H9 (cell line): ENCODE measurements around the gene EPHA4. TPM values are rescaled to one million over a fixed set of nuclear protein-coding genes. Genes with fewer than 3 reads are reported as not detected.

ENCODE experiments used
- DNase-seq: peaks from one replicate; pipeline ENCODE4 v3.0.0-alpha.2; 2017
- H2AFZ ChIP-seq: one replicate; pipeline ENCODE4 v1.6.1; 2013; ENCODE audit warnings: mild to moderate bottlenecking, low read length, control low read depth, moderate library complexity
- H2AK5ac ChIP-seq: 2 replicates; pipeline ENCODE4 v1.6.1; 2013; ENCODE audit warnings: low read length, control low read depth, mixed read lengths; ENCODE audit not compliant: insufficient read length
- H2BK120ac ChIP-seq: one replicate; pipeline ENCODE4 v1.6.1; 2013; ENCODE audit warnings: low read depth, mild to moderate bottlenecking, low read length, control low read depth, inconsistent platforms; ENCODE audit not compliant: poor library complexity, severe bottlenecking
- H2BK12ac ChIP-seq: 2 replicates; pipeline ENCODE4 v1.6.1; 2013; ENCODE audit warnings: low read length, control low read depth, mixed read lengths, low read depth; ENCODE audit not compliant: insufficient read length
- H2BK15ac ChIP-seq: 2 replicates; pipeline ENCODE4 v1.6.1; 2013; ENCODE audit warnings: low read depth, low read length, control low read depth
- H2BK20ac ChIP-seq: one replicate; pipeline ENCODE4 v1.6.1; 2013; ENCODE audit warnings: low read depth, mild to moderate bottlenecking, low read length, control low read depth, inconsistent platforms; ENCODE audit not compliant: poor library complexity, severe bottlenecking
- H2BK5ac ChIP-seq: 2 replicates; pipeline ENCODE4 v1.6.1; 2013; ENCODE audit warnings: low read length, control low read depth, mixed read lengths; ENCODE audit not compliant: insufficient read length
- H3K14ac ChIP-seq: 2 replicates; pipeline ENCODE4 v1.6.1; 2013; ENCODE audit warnings: low read length, control low read depth; ENCODE audit not compliant: insufficient read depth
- H3K18ac ChIP-seq: 2 replicates; pipeline ENCODE4 v1.6.1; 2013; ENCODE audit warnings: low read depth, mild to moderate bottlenecking, mixed read lengths, low read length, control low read depth; ENCODE audit not compliant: insufficient read length
- H3K23ac ChIP-seq: 2 replicates; pipeline ENCODE4 v1.6.1; 2013; ENCODE audit warnings: low read length, control low read depth, mixed read lengths, low read depth; ENCODE audit not compliant: insufficient read length
- H3K23me2 ChIP-seq: 2 replicates; pipeline ENCODE4 v1.6.1; 2013; ENCODE audit warnings: low read depth, mild to moderate bottlenecking, mixed read lengths, low read length, control low read depth; ENCODE audit not compliant: insufficient read length, poor library complexity, severe bottlenecking
- H3K27ac ChIP-seq: 2 replicates; pipeline ENCODE4 v1.5.1; 2013; ENCODE audit warnings: low read length, control low read depth, mixed read lengths, low read depth; ENCODE audit not compliant: insufficient read length
- H3K27me3 ChIP-seq: 2 replicates; pipeline ENCODE4 v1.6.1; 2013; ENCODE audit warnings: low read length, control low read depth, inconsistent platforms; ENCODE audit not compliant: insufficient read depth
- H3K4ac ChIP-seq: 2 replicates; pipeline ENCODE4 v1.6.1; 2013; ENCODE audit warnings: low read depth, mild to moderate bottlenecking, control low read depth, inconsistent platforms, low read length, moderate library complexity
- H3K4me1 ChIP-seq: 2 replicates; pipeline ENCODE4 v1.6.1; 2013; ENCODE audit warnings: low read length, control low read depth, inconsistent platforms; ENCODE audit not compliant: insufficient read depth
- H3K4me2 ChIP-seq: 2 replicates; pipeline ENCODE4 v1.6.1; 2013; ENCODE audit warnings: low read length, control low read depth, mixed read lengths; ENCODE audit not compliant: insufficient read length, insufficient read depth
- H3K56ac ChIP-seq: 2 replicates; pipeline ENCODE4 v1.6.1; 2013; ENCODE audit warnings: low read depth, mild to moderate bottlenecking, mixed read lengths, low read length, control low read depth; ENCODE audit not compliant: insufficient read length
- H3K79me1 ChIP-seq: 2 replicates; pipeline ENCODE4 v1.6.1; 2013; ENCODE audit warnings: low read depth, mild to moderate bottlenecking, moderate library complexity, low read length, control low read depth, inconsistent platforms; ENCODE audit not compliant: insufficient read depth, poor library complexity, severe bottlenecking
- H3K79me2 ChIP-seq: 2 replicates; pipeline ENCODE4 v1.6.1; 2013; ENCODE audit warnings: low read length, control low read depth, inconsistent platforms; ENCODE audit not compliant: insufficient read depth
- H3K9ac ChIP-seq: 2 replicates; pipeline ENCODE4 v1.6.1; 2013; ENCODE audit warnings: low read length, control low read depth, mixed read lengths; ENCODE audit not compliant: insufficient read length; ENCODE audit errors: extremely low read depth
- H3K9me3 ChIP-seq: one replicate; pipeline ENCODE4 v1.6.1; 2013; ENCODE audit warnings: low read depth, low read length, inconsistent platforms; ENCODE audit not compliant: control insufficient read depth
- H3T11ph ChIP-seq: one replicate; pipeline ENCODE4 v1.6.1; 2013; ENCODE audit warnings: mild to moderate bottlenecking, low read length, control low read depth, inconsistent platforms
- H4K20me1 ChIP-seq: one replicate; pipeline ENCODE4 v1.6.1; 2013; ENCODE audit not compliant: control insufficient read depth, insufficient read length, insufficient read depth
- H4K5ac ChIP-seq: 2 replicates; pipeline ENCODE4 v1.6.1; 2013; ENCODE audit warnings: low read depth, mild to moderate bottlenecking, mixed read lengths, low read length, control low read depth; ENCODE audit not compliant: insufficient read length
- H4K8ac ChIP-seq: replicated peaks from 2 replicates; pipeline ENCODE4 v1.6.1; 2013; ENCODE audit warnings: low read length, control low read depth, mixed read lengths, low read depth; ENCODE audit not compliant: insufficient read length
- H4K91ac ChIP-seq: 2 replicates; pipeline ENCODE4 v1.6.1; 2013; ENCODE audit warnings: low read depth, mild to moderate bottlenecking, moderate library complexity, mixed read lengths, low read length, control low read depth; ENCODE audit not compliant: insufficient read length
- H3K27ac Mint-ChIP-seq, 3 experiments: 2 replicates in 2 of 3; 3 replicates in 1 of 3; pipeline ENCODE4 v1.8.0; 2020 to 2021; ENCODE audit warnings: mixed read lengths in 3 of 3, mild to moderate bottlenecking in 1 of 3, moderate library complexity in 1 of 3
- H3K27me3 Mint-ChIP-seq: 2 replicates; pipeline ENCODE4 v1.8.0; 2021; ENCODE audit warnings: low read depth, mild to moderate bottlenecking, moderate library complexity, mixed read lengths
- H3K36me3 Mint-ChIP-seq, 3 experiments: 2 replicates in 2 of 3; 3 replicates in 1 of 3; pipeline ENCODE4 v1.8.0; 2020 to 2021; ENCODE audit warnings: low read depth in 3 of 3, mixed read lengths in 3 of 3; ENCODE audit not compliant: insufficient read depth in 1 of 3
- H3K4me1 Mint-ChIP-seq, 2 experiments: 2 replicates each; pipeline ENCODE4 v1.8.0; 2020; ENCODE audit warnings: mixed read lengths in 2 of 2
- H3K4me3 Mint-ChIP-seq, 2 experiments: 2 replicates in 1 of 2; 3 replicates in 1 of 2; pipeline ENCODE4 v1.8.0; 2020 to 2021; ENCODE audit warnings: mild to moderate bottlenecking in 2 of 2, mixed read lengths in 2 of 2, moderate library complexity in 1 of 2
- H3K9me3 Mint-ChIP-seq, 2 experiments: 2 replicates in 1 of 2; 3 replicates in 1 of 2; pipeline ENCODE4 v1.8.0; 2020; ENCODE audit warnings: mild to moderate bottlenecking in 2 of 2, mixed read lengths in 2 of 2, moderate library complexity in 1 of 2
- WGBS: extraction: QIAGEN DNeasy Blood & Tissue Kit; methylation state at CpG from one replicate; pipeline ENCODE4 v1.1.7; 2013; ENCODE audit warnings: missing lambda C conversion rate, low lambda C conversion rate, mixed read lengths; ENCODE audit not compliant: insufficient read length; ENCODE audit errors: extremely low coverage; 5-methylcytosine and 5-hydroxymethylcytosine counted together
- total RNA-seq: library from RNA; stranded (reverse); gene quantifications from 2 replicates; pipeline ENCODE4 v1.2.1, GENCODE V29; 2021
- TF ChIP-seq, protein P1 (sequence below): fragments of 200-600 bp; sonication (generic); conservative IDR thresholded peaks from 3 replicates; pipeline ENCODE4 v1.8.0; 2021; ENCODE audit warnings: antibody characterized with exemption, mild to moderate bottlenecking

Gene EPHA4
- total RNA-seq, 1 experiment from 2014 or later, result 25.1 TPM

DNA sequence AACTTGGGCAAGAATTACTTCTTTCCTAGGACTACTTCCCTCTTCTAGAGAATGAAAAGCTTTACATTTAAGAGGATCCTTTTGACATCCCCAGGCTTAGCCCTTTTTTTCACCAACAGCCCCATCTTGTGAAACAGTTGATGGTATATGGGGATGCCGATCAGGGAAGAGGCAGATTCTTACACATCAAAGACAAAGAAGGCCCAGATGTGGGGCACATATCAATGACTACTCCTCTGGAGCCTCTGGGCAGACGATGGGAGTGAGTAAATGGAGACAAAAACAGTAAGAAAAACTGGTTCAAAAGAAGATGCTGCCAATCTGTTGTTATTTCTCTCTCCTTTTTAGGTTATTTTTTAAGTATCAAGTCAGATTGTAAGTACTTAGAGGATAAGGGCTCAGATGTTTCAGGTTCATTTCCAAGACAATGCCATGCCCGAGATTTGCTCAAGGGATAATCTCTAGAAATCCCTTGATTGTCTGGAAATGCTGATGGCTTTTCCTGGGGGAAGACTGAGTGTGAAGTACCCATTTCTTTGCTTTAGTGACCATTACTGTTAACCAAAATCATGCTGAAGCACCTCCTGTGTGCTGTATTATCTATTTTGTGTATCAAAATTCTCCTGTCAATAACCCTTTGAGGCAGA lies 117.5 kb downstream of the EPHA4 start:
- DNase-seq, result no peak
- Histone ChIP-seq H3K23ac (no peak overlapping the region), H3K4me2 (no peak overlapping the region), H3K9ac (no peak overlapping the region), H2AK5ac (no peak overlapping the region), H3K14ac (no peak overlapping the region), H3K18ac (no peak overlapping the region), H2BK20ac (no peak overlapping the region), H4K20me1 (no peaks in the 10 kb centered on the region), H3K4me1 (peaks cover 5% of the 10 kb centered on the region; the same call in 1 of the 2 replicates), H3K27ac (no peak overlapping the region), H3K4ac (no peak overlapping the region), H4K5ac (no peak overlapping the region), H4K91ac (no peak overlapping the region), H3K23me2 (no peaks in the 10 kb centered on the region), H3K27me3 (no peaks in the 10 kb centered on the region), H3T11ph (no peak overlapping the region), H2BK12ac (no peak overlapping the region), H3K56ac (no peak overlapping the region), H3K9me3 (no peaks in the 10 kb centered on the region), H2BK15ac (no peak overlapping the region), H2AFZ (no peak overlapping the region), H3K79me1 (no peaks in the 10 kb centered on the region), H3K79me2 (no peaks in the 10 kb centered on the region), H2BK120ac (no peak overlapping the region), H2BK5ac (no peak overlapping the region), H4K8ac (no peak overlapping the region)
- H3K36me3 Mint-ChIP-seq, result peaks cover 0 to 23% (median 0%) of the 10 kb centered on the region in 3 experiments; a peak in 2 of 7 replicates
- H3K9me3 Mint-ChIP-seq, result no peaks in the 10 kb centered on the region
- peaks cover 37 to 82% of the 10 kb centered on the region in 2 experiments for H3K4me1 Mint-ChIP-seq
- no CpG with 5 or more reads among the region's 3 CpGs for WGBS
- H3K27me3 Mint-ChIP-seq, result no peaks in the 10 kb centered on the region
- peak overlapping the region in 2 of 3 experiments; percentile 37 to 95; a peak in 4 of 7 replicates for H3K27ac Mint-ChIP-seq
- TF ChIP-seq, protein P1, sequence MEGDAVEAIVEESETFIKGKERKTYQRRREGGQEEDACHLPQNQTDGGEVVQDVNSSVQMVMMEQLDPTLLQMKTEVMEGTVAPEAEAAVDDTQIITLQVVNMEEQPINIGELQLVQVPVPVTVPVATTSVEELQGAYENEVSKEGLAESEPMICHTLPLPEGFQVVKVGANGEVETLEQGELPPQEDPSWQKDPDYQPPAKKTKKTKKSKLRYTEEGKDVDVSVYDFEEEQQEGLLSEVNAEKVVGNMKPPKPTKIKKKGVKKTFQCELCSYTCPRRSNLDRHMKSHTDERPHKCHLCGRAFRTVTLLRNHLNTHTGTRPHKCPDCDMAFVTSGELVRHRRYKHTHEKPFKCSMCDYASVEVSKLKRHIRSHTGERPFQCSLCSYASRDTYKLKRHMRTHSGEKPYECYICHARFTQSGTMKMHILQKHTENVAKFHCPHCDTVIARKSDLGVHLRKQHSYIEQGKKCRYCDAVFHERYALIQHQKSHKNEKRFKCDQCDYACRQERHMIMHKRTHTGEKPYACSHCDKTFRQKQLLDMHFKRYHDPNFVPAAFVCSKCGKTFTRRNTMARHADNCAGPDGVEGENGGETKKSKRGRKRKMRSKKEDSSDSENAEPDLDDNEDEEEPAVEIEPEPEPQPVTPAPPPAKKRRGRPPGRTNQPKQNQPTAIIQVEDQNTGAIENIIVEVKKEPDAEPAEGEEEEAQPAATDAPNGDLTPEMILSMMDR, result no peak
- no peak overlapping the region for H3K4me3 Mint-ChIP-seq
